BJ (cell line): ENCODE measurements around the gene SORCS1. TPM values are rescaled to one million over a fixed set of nuclear protein-coding genes. Genes with fewer than 3 reads are reported as not detected.

Experiments
- CTCF ChIA-PET: fragments of 350-600 bp; formaldehyde crosslinking; extraction: SDS; loops from one replicate; lab custom pipeline; 2021; ENCODE audit warnings: antibody characterized with exemption, inconsistent platforms; lab: Yijun Ruan, JAX
- POLR2A ChIA-PET: fragments of 300-600 bp; sonication (Branson Sonifier 250); formaldehyde crosslinking; extraction: SDS; loops from one replicate; lab custom pipeline; 2021; ENCODE audit warnings: antibody characterized with exemption; lab: Charles Lee
- DNase-seq: peaks from one replicate; pipeline ENCODE4 v3.0.0-alpha.2; 2011; ENCODE audit warnings: low read depth
- H3K27me3 ChIP-seq: 2 replicates; pipeline ENCODE4 v1.6.0; 2011; ENCODE audit warnings: low read length; ENCODE audit not compliant: control insufficient read depth, insufficient read depth
- H3K36me3 ChIP-seq: 2 replicates; pipeline ENCODE4 v1.5.1; 2011; ENCODE audit warnings: low read length; ENCODE audit not compliant: control insufficient read depth, insufficient read depth
- H3K4me3 ChIP-seq: 2 replicates; pipeline ENCODE4 v1.5.1; 2011; ENCODE audit warnings: low read depth, mild to moderate bottlenecking, control low read depth, low read length
- CTCF ChIP-seq: IDR thresholded peaks from 2 replicates; pipeline ENCODE4 v1.5.1; 2011; ENCODE audit warnings: low read depth, mild to moderate bottlenecking, control low read depth, inconsistent platforms, low read length, moderate library complexity; ENCODE audit not compliant: insufficient read depth
- polyA plus RNA-seq: library from polyadenylated mRNA; depleted of rRNA; stranded (reverse); fragments of >200 nt; gene quantifications from 2 replicates; pipeline ENCODE4 v1.2.3, GENCODE V29; 2011

The SORCS1 gene
- polyA plus RNA-seq, 1 experiment = 0.01 TPM

DNA sequence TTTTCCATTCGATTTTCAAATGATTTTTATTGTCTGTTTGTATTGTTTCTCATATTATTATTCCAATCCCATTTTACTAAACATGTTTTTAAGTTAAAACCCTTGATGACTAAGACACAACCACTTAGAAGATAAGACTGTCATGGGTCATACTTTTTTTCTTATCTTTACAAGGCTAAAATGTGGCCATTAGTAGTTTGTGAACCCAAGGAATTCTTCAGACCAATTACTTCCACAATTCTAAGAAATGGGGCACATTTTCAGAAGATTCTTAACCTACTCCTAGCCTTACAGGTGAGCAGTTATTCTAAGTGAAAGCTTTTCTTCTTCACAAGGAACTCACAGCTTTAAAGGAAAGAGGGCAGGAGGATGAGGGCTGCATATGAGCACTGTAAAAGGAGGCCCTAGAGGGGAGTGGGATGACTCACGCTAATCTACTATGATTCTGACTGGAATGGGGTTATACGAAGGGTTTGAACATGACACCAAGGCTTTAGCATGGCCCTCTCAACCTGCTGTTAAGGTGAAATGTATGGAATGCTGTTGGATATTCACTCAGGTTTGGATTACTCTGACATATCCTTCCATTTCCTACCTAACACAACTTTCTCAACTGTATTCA lies 81.0 kb downstream of the SORCS1 start:
- POLR2A ChIA-PET = no interaction called here

DNA sequence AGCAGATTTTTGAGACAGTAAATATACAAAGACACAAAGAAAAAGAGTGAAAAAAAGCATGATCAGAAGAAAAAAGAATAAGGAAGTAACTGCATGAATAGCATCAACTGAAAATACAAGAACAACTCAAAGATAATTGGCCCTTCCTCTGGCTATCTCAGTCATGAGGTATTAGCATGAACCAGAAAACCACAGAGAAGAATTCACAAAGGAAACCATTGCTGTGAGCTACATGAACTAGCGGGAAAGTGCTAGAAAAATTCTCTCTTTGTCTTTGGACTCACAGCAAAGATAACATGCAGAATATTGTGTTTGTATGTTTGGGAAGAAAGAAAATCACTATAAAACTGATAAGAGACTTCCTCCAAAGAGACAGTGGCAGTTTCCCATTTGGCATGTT lies 82.9 kb downstream of the SORCS1 start:
- no peak for TF ChIP-seq CTCF
- CTCF ChIA-PET = no interaction called here
- DNase-seq = no peak
- no peaks in the 10 kb centered on the region for H3K27me3 ChIP-seq
- no peaks in the 10 kb centered on the region for H3K36me3 ChIP-seq
- no peak overlapping the region for H3K4me3 ChIP-seq
- POLR2A ChIA-PET = no interaction called here

More for the DNA sequence above, 81.0 kb downstream of the SORCS1 start:
- no peak overlapping the region for H3K4me3 ChIP-seq
- DNase-seq = no peak
- no peaks in the 10 kb centered on the region for H3K27me3 ChIP-seq
- no peaks in the 10 kb centered on the region for H3K36me3 ChIP-seq
- no peak for TF ChIP-seq CTCF
- CTCF ChIA-PET = no interaction called here

GRCh38 chr10:107075117-107075516 lies 89.4 kb downstream of the SORCS1 start:
- H3K36me3 ChIP-seq = no peaks in the 10 kb centered on the region
- H3K27me3 ChIP-seq = no peaks in the 10 kb centered on the region
- H3K4me3 ChIP-seq = no peak overlapping the region
- no peak for TF ChIP-seq CTCF
- ChIA-PET CTCF (no interaction called here), POLR2A (no interaction called here)
- DNase-seq = no peak

DNA sequence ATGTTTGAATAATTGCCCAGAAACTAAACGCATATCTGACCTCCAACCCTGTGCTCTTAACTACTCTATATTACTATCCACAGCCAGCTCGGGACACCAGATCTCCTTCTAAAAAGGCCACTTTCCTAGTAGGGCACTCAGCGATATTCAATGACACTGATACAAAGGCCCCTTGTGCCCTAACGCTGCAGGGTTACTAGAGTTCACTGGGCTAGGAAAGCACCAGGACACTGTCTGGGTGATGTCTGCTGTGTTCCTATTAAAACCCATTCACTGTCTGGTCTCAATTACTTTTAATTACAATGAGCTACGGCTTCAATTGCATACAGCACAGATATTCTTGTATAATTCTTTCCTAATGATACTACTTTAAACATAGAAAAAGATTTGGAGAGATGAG lies 91.7 kb downstream of the SORCS1 start:
- TF ChIP-seq CTCF = no peak
- ChIA-PET CTCF (no interaction called here), POLR2A (no interaction called here)
- no peak for DNase-seq
- no peaks in the 10 kb centered on the region for H3K27me3 ChIP-seq
- H3K36me3 ChIP-seq = no peaks in the 10 kb centered on the region
- no peak overlapping the region for H3K4me3 ChIP-seq

DNA sequence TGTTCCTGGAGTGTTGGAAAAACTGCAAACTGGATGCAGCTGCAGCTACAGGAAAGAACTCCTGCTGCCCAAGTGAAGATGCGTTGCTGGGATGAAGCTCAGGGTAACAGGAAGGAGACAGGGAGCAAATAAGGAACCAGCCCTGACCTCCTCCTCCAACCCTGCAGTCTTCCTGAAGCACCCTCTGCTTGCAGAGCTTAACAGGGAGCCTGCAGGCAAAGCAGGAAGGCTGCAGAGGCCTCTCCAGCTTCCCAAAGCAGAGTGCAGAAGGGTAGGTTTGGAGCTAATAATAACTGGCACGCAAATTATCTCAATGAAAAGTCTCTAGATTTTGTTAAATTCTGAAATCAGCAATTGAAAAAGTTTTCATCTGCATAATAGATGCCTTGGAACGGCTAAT lies 92.5 kb downstream of the SORCS1 start:
- POLR2A ChIA-PET = no interaction called here
- CTCF ChIA-PET = no interaction called here

More for the DNA sequence above, 92.5 kb downstream of the SORCS1 start:
- H3K27me3 ChIP-seq = no peaks in the 10 kb centered on the region
- H3K36me3 ChIP-seq = no peaks in the 10 kb centered on the region
- TF ChIP-seq CTCF = no peak
- DNase-seq = no peak
- no peak overlapping the region for H3K4me3 ChIP-seq
